ENCODE measurements around the gene AMH. TPM values are rescaled to one million over a fixed set of nuclear protein-coding genes. Genes with fewer than 3 reads are reported as not detected.
A peak's percentile ranks its signal among the peaks of the same experiment; 100 is the strongest.

AMH gene
- total RNA-seq, 2 experiments from 2014 or later = 3.3 to 3.5 TPM

GRCh38 chr19:2290441-2291184 lies 41.5 kb downstream of the AMH start:
- peaks cover 26% of the 10 kb centered on the region for H3K36me3 Mint-ChIP-seq (ENCODE audit: low read depth)
- H3K4me1 Mint-ChIP-seq (ENCODE audit: low read depth) = peaks cover 26% of the 10 kb centered on the region
- Histone ChIP-seq H3K27me3 (ENCODE audit: control insufficient read depth in 1 of 2, insufficient read depth in 2 of 2, low read length in 2 of 2) (no peaks in the 10 kb centered on the region), H3K9me3 (ENCODE audit: control insufficient read depth in 1 of 2, insufficient read depth in 1 of 2, low read length in 2 of 2) (no peaks in the 10 kb centered on the region), H3K4me1 (ENCODE audit: insufficient read depth, low read length) (peaks cover 46% of the 10 kb centered on the region), H3K36me3 (ENCODE audit: insufficient read depth, low read length) (peaks cover 10% of the 10 kb centered on the region), H3K27ac (ENCODE audit: low read depth in 1 of 2, low read length in 2 of 2) (no peak overlapping the region), H3K4me3 (ENCODE audit: low read length) (peak overlapping the region; percentile 69)
- no peaks in the 10 kb centered on the region for H3K9me3 Mint-ChIP-seq
- H3K4me3 Mint-ChIP-seq = peak overlapping the region; percentile 82
- ChIA-PET POLR2A (interaction anchor here (0.6 to 2.2 kb wide), 4 partner anchors 8 to 32 kb away, joined by 3 to 7 read pairs (median 6); partner anchors contain the start of gene PEAK3), CTCF (no interaction called here)
- no peak for TF ChIP-seq CTCF (IDR thresholded peaks at IDR 0.05)
- DNase-seq = peak in 4 of 14 experiments; percentile 20 to 59 (median 48)
- peak overlapping the region; percentile 53 for H3K27ac Mint-ChIP-seq
- peak; percentile 19 for ATAC-seq (ENCODE audit: poor library complexity)
- H3K27me3 Mint-ChIP-seq = no peaks in the 10 kb centered on the region
- intact Hi-C loops (cut with DNase I, micrococcal nuclease) = loop anchor here in 1 of 2 experiments (5.0 kb wide), 1 partner anchor 37 kb away; the partner anchor contains the start of genes LSM7 and SPPL2B

GRCh38 chr19:2291185-2291751 lies 42.1 kb downstream of the AMH start:
- no peak overlapping the region for H3K27ac Mint-ChIP-seq
- H3K27ac ChIP-seq (ENCODE audit: low read depth in 1 of 2, low read length in 2 of 2) = no peak overlapping the region
- peak overlapping the region; percentile 69 for H3K4me3 ChIP-seq (ENCODE audit: low read length)
- no peak overlapping the region for H3K4me3 Mint-ChIP-seq
- H3K36me3 ChIP-seq (ENCODE audit: insufficient read depth, low read length) = peaks cover 10% of the 10 kb centered on the region
- no peaks in the 10 kb centered on the region for H3K9me3 Mint-ChIP-seq
- H3K9me3 ChIP-seq (ENCODE audit: control insufficient read depth in 1 of 2, insufficient read depth in 1 of 2, low read length in 2 of 2) = no peaks in the 10 kb centered on the region
- intact Hi-C loops (cut with DNase I, micrococcal nuclease) = loop anchor here in 1 of 2 experiments (5.0 kb wide), 1 partner anchor 36 kb away; the partner anchor contains the start of genes LSM7 and SPPL2B
- ChIA-PET CTCF (no interaction called here), POLR2A (interaction anchor here (0.6 to 2.2 kb wide), 5 partner anchors 9 to 118 kb away, joined by 3 to 7 read pairs (median 5); partner anchors contain the start of gene PEAK3)
- peaks cover 46% of the 10 kb centered on the region for H3K4me1 ChIP-seq (ENCODE audit: insufficient read depth, low read length)
- peaks cover 26% of the 10 kb centered on the region for H3K36me3 Mint-ChIP-seq (ENCODE audit: low read depth)
- DNase-seq = peak in 1 of 14 experiments; percentile 40
- H3K4me1 Mint-ChIP-seq (ENCODE audit: low read depth) = peaks cover 26% of the 10 kb centered on the region
- H3K27me3 Mint-ChIP-seq = no peaks in the 10 kb centered on the region
- ATAC-seq (ENCODE audit: poor library complexity) = no peak
- TF ChIP-seq CTCF (IDR thresholded peaks at IDR 0.05) = no peak
- H3K27me3 ChIP-seq (ENCODE audit: control insufficient read depth in 1 of 2, insufficient read depth in 2 of 2, low read length in 2 of 2) = no peaks in the 10 kb centered on the region

GRCh38 chr19:2294687-2295335 lies 45.7 kb downstream of the AMH start:
- TF ChIP-seq CTCF (IDR thresholded peaks at IDR 0.05) = no peak
- CTCF ChIA-PET = no interaction called here
- H3K4me1 Mint-ChIP-seq (ENCODE audit: low read depth) = peaks cover 9% of the 10 kb centered on the region
- POLR2A ChIA-PET = interaction anchor here (0.8 to 1.1 kb wide), 3 partner anchors 9 to 37 kb away, joined by 3 to 5 read pairs (median 3); no protein-coding TSS in a partner anchor
- intact Hi-C loops (cut with DNase I, micrococcal nuclease) = loop anchor here in 1 of 2 experiments (5.0 kb wide), 1 partner anchor 32 kb away; the partner anchor contains the start of genes LSM7 and SPPL2B
- H3K27ac ChIP-seq (ENCODE audit: low read depth in 1 of 2, low read length in 2 of 2) = no peak overlapping the region
- peaks cover 10% of the 10 kb centered on the region for H3K36me3 ChIP-seq (ENCODE audit: insufficient read depth, low read length)
- H3K4me1 ChIP-seq (ENCODE audit: insufficient read depth, low read length) = peaks cover 20% of the 10 kb centered on the region
- H3K4me3 Mint-ChIP-seq = peak overlapping the region; percentile 38
- no peak for ATAC-seq (ENCODE audit: poor library complexity)
- peak overlapping the region; percentile 59 for H3K27ac Mint-ChIP-seq
- H3K9me3 Mint-ChIP-seq = no peaks in the 10 kb centered on the region
- no peaks in the 10 kb centered on the region for H3K9me3 ChIP-seq (ENCODE audit: control insufficient read depth in 1 of 2, insufficient read depth in 1 of 2, low read length in 2 of 2)
- H3K27me3 Mint-ChIP-seq = no peaks in the 10 kb centered on the region
- no peak overlapping the region for H3K4me3 ChIP-seq (ENCODE audit: low read length)
- H3K36me3 Mint-ChIP-seq (ENCODE audit: low read depth) = peaks cover 22% of the 10 kb centered on the region
- no peaks in the 10 kb centered on the region for H3K27me3 ChIP-seq (ENCODE audit: control insufficient read depth in 1 of 2, insufficient read depth in 2 of 2, low read length in 2 of 2)
- DNase-seq = peak in 1 of 14 experiments; percentile 23

Measured in CD4-positive, alpha-beta T cell (primary cell).